GM19463 (cell line): ENCODE results near the gene ZHX3.
A peak's percentile ranks its signal among the peaks of the same experiment; 100 is the strongest.
"Not testable (repeated sequence)": the region's sequence is repeated elsewhere in the genome, so short reads cannot be mapped to it uniquely, and the experiment has no call there.

ENCODE experiments used
- ATAC-seq: cut with Tn5 transposase; IDR thresholded peaks from one replicate; pipeline ENCODE4 v1.9.1; 2021; ENCODE audit warnings: mild to moderate bottlenecking, moderate library complexity; ENCODE audit not compliant: unreplicated experiment

Gene ZHX3

GRCh38 chr20:41139227-41140093 lies 178.1 kb downstream of the ZHX3 start:
- no peak for ATAC-seq

- no peak for ATAC-seq
Measured at GRCh38 chr20:41138475-41139226, 178.9 kb downstream of the ZHX3 start.

GRCh38 chr20:41137614-41138474 lies 179.7 kb downstream of the ZHX3 start:
- peak; percentile 4 for ATAC-seq

GRCh38 chr20:41136680-41137613 lies 180.6 kb downstream of the ZHX3 start, which contains the start of gene PLCG1:
PLCG1 (plus strand) TSS chr20:41137543; CDS start chr20:41137642, 99 bp downstream.
- peak; percentile 46 for ATAC-seq

- ATAC-seq, result no peak
Measured at GRCh38 chr20:41135888-41136679, 181.4 kb downstream of the ZHX3 start.

- ATAC-seq, result no peak
Measured at GRCh38 chr20:41135187-41135887, 182.2 kb downstream of the ZHX3 start.

- ATAC-seq, result no peak
Measured at GRCh38 chr20:41134362-41135186, 183.0 kb downstream of the ZHX3 start.

GRCh38 chr20:41133709-41134361 lies 183.7 kb downstream of the ZHX3 start:
- peak; percentile 61 for ATAC-seq

- not testable (repeated sequence) for ATAC-seq
Measured at GRCh38 chr20:41132388-41132775, 185.1 kb downstream of the ZHX3 start.

- peak; percentile 28 for ATAC-seq
Measured at GRCh38 chr20:41131594-41132387, 185.7 kb downstream of the ZHX3 start.
